Esophagus (tissue), 2 donors: Measurements from ENCODE around the gene CAPN9. TPM values are rescaled to one million over a fixed set of nuclear protein-coding genes. Genes with fewer than 3 reads are reported as not detected.

ENCODE experiments used
- H3K27ac ChIP-seq, 2 donors: one replicate each; pipeline ENCODE4 v1.5.1; 2013; ENCODE audit warnings: low read depth in 2 of 2, mild to moderate bottlenecking in 2 of 2, inconsistent platforms in 1 of 2, low read length in 1 of 2, moderate library complexity in 1 of 2
- H3K27me3 ChIP-seq, 2 donors: one replicate each; pipeline ENCODE4 v1.6.1; 2013; ENCODE audit warnings: low read length in 2 of 2, control low read depth in 1 of 2, mild to moderate bottlenecking in 1 of 2; ENCODE audit not compliant: insufficient read depth in 2 of 2, control insufficient read depth in 1 of 2
- H3K36me3 ChIP-seq, 2 donors: one replicate each; pipeline ENCODE4 v1.6.1; 2013; ENCODE audit warnings: low read length in 1 of 2; ENCODE audit not compliant: control insufficient read depth in 2 of 2, insufficient read depth in 2 of 2
- H3K4me1 ChIP-seq, 2 donors: one replicate each; pipeline ENCODE4 v1.6.1; 2013; ENCODE audit warnings: low read length in 1 of 2; ENCODE audit not compliant: control insufficient read depth in 2 of 2, insufficient read depth in 2 of 2
- H3K4me3 ChIP-seq, 2 donors: one replicate each; pipeline ENCODE4 v1.5.1; 2013; ENCODE audit warnings: low read length in 2 of 2, mild to moderate bottlenecking in 2 of 2, low read depth in 1 of 2, moderate library complexity in 1 of 2
- H3K9me3 ChIP-seq, 2 donors: one replicate each; pipeline ENCODE4 v1.6.1; 2013; ENCODE audit warnings: mild to moderate bottlenecking in 2 of 2, low read depth in 1 of 2, low read length in 1 of 2, moderate library complexity in 1 of 2; ENCODE audit not compliant: control insufficient read depth in 2 of 2, insufficient read depth in 1 of 2
- WGBS, 2 donors: extraction: QIAGEN DNeasy Blood & Tissue Kit; methylation state at CpG; one replicate each; pipeline ENCODE4 v1.1.7; 2013; 5-methylcytosine and 5-hydroxymethylcytosine counted together
- polyA plus RNA-seq, 2 donors: library from polyadenylated mRNA; stranded (reverse); fragments of 200-250 nt; gene quantifications; one replicate each; pipeline ENCODE4 v1.2.3, GENCODE V29; 2013
- donor health status: healthy with polysubstance abuse.
- donor health status: Bipolar disorder and iron deficiency.

Gene CAPN9
- polyA plus RNA-seq, 2 donors, result 0.06 TPM; not detected in 1

DNA sequence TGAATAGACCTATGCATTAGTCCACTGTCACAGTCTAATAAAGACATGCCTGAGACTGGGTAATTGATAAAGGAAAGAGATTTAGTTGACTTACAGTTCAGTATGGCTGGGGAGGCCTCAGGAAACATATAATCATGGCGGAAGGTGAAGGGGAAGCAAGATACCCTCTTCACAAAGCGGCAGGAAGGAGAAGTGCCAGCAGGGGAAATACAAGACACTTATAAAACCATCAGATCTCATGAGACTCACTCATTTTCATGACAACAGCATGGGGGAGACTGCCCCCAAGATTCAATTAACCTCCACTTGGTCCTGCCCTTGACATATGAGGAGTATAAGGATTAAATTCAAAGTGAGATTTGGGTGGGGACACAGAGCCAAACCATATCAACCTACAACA is 59.4 kb downstream of the CAPN9 start:
- WGBS, 2 donors, result 51 to 72% methylated on average over 2 of the region's 2 CpGs
- Histone ChIP-seq H3K27me3 (no peaks in the 10 kb centered on the region), H3K4me1 (no peaks in the 10 kb centered on the region), H3K27ac (no peak overlapping the region), H3K9me3 (no peaks in the 10 kb centered on the region), H3K36me3 (no peaks in the 10 kb centered on the region), H3K4me3 (no peak overlapping the region)

GRCh38 chr1:230807029-230807428 is 59.8 kb downstream of the CAPN9 start:
- Histone ChIP-seq H3K4me1 (no peaks in the 10 kb centered on the region), H3K4me3 (no peak overlapping the region), H3K27ac (no peak overlapping the region), H3K27me3 (no peaks in the 10 kb centered on the region), H3K36me3 (no peaks in the 10 kb centered on the region), H3K9me3 (no peaks in the 10 kb centered on the region)
- WGBS, 2 donors, result 78 to 83% methylated on average over 5 of the region's 5 CpGs

- Histone ChIP-seq H3K4me1 (no peaks in the 10 kb centered on the region), H3K27me3 (no peaks in the 10 kb centered on the region), H3K4me3 (no peak overlapping the region), H3K27ac (no peak overlapping the region), H3K9me3 (no peaks in the 10 kb centered on the region), H3K36me3 (no peaks in the 10 kb centered on the region)
- 72 to 74% methylated on average over 3 of the region's 3 CpGs for WGBS, 2 donors
Measured at GRCh38 chr1:230807561-230808280, 60.5 kb downstream of the CAPN9 start.

GRCh38 chr1:230808281-230808872 is 61.2 kb downstream of the CAPN9 start:
- Histone ChIP-seq H3K4me1 (no peaks in the 10 kb centered on the region), H3K27me3 (no peaks in the 10 kb centered on the region), H3K9me3 (no peaks in the 10 kb centered on the region), H3K27ac (no peak overlapping the region), H3K36me3 (no peaks in the 10 kb centered on the region), H3K4me3 (no peak overlapping the region)
- WGBS, 2 donors, result 73 to 75% methylated on average over 4 of the region's 4 CpGs

DNA sequence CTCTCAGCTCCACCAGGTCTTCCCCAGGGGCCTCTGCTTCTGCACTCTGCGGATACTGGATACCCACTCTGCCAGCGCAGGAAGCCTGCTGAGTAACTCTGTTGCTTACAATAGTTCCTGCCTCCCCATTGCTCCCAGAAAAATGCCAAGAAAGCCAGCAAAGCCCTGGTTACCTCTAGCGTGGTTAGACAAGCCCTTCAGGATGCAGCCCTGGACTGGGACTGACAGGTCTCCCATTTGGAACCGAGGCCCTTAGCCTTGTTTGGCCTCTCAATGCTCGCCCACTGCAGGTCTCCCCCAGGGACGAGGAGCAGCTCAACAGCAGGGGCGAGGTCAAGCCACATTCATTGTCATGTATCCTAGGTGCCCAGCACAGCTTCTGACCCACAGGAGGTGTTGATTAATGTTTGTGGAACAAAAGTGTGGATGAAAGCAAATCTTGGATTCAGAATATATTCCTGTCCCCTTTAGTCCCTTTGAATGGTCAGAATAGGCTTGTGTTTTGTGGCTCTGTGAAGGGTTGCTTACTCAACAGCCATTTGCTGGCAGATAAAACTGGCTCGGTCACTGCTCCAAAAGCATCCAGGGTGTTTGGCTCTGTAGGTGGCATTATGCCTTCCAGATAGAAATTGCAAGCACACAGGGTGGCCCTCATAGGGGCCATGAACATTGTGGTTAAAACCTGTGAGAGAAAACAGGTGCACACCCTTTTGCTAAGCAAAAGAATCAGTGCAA is 62.2 kb downstream of the CAPN9 start:
- Histone ChIP-seq H3K36me3 (no peaks in the 10 kb centered on the region), H3K9me3 (no peaks in the 10 kb centered on the region), H3K27me3 (no peaks in the 10 kb centered on the region), H3K4me1 (no peaks in the 10 kb centered on the region), H3K4me3 (no peak overlapping the region), H3K27ac (no peak overlapping the region)
- WGBS, 2 donors, result 81 to 86% methylated on average over 8 of the region's 8 CpGs

GRCh38 chr1:230812568-230812967 is 65.4 kb downstream of the CAPN9 start:
- Histone ChIP-seq H3K36me3 (no peaks in the 10 kb centered on the region), H3K27ac (no peak overlapping the region), H3K9me3 (no peaks in the 10 kb centered on the region), H3K27me3 (no peaks in the 10 kb centered on the region), H3K4me3 (no peak overlapping the region), H3K4me1 (no peaks in the 10 kb centered on the region)
- WGBS, 2 donors, result 91 to 96% methylated on average over 2 of the region's 2 CpGs

GRCh38 chr1:230814949-230815692 is 67.9 kb downstream of the CAPN9 start:
- no peak overlapping the region for H3K4me3 ChIP-seq
- no peaks in the 10 kb centered on the region for H3K36me3 ChIP-seq
- 58 to 64% methylated on average over 3 of the region's 3 CpGs for WGBS, 2 donors
- H3K27ac ChIP-seq, result no peak overlapping the region
- no peaks in the 10 kb centered on the region for H3K27me3 ChIP-seq
- H3K9me3 ChIP-seq, result no peaks in the 10 kb centered on the region
- H3K4me1 ChIP-seq, result no peaks in the 10 kb centered on the region

DNA sequence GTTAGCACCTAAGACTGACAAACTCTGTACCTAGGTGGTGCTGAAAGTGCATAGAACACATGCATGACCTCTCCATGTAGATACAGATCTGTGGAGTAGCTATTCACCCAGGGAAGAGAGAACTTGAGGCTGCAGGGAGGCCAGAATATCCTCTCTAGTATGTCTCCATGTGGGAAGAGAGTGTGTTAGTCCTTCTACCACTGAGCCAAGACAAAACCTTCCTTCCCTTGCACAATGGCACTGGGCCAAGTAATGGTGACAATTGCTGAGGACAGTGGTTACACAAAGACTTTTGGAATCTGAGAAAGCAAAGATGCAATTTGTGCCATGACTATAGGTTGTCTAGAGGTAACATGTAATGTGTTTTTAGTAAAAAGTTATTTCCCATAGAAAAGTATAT is 68.8 kb downstream of the CAPN9 start:
- H3K4me1 ChIP-seq, result no peaks in the 10 kb centered on the region
- H3K36me3 ChIP-seq, result no peaks in the 10 kb centered on the region
- no peak overlapping the region for H3K27ac ChIP-seq
- H3K27me3 ChIP-seq, result no peaks in the 10 kb centered on the region
- H3K4me3 ChIP-seq, result no peak overlapping the region
- no peaks in the 10 kb centered on the region for H3K9me3 ChIP-seq

DNA sequence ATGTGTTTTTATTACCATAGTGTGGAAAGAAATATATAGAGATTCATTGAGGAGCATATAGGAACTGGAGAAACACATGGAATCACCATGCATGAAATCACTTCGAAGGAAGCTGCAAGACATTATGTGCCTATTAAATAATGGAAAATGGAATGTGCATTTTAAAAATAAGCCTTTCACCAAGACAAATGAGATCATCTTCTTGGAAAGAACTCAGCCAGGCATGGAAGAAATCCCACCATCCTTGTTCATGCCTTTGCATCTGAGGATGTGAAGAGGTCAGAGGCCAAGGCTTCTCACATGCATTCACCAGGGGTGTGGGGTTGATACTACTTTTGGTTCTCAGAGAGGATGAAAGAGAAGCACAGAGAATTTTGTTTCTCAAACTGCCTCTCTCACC is 71.2 kb downstream of the CAPN9 start:
- H3K27me3 ChIP-seq, result no peaks in the 10 kb centered on the region
- no peaks in the 10 kb centered on the region for H3K4me1 ChIP-seq
- no peaks in the 10 kb centered on the region for H3K36me3 ChIP-seq
- 71 to 77% methylated on average over 1 of the region's 1 CpG for WGBS, 2 donors
- H3K27ac ChIP-seq, result no peak overlapping the region
- no peaks in the 10 kb centered on the region for H3K9me3 ChIP-seq
- no peak overlapping the region for H3K4me3 ChIP-seq
